IMR-90 (cell line): ENCODE results near the gene GLS2.

ENCODE experiments used
- CTCF ChIP-seq: conservative IDR thresholded peaks from 2 replicates; pipeline ENCODE4 v1.5.1; 2012; ENCODE audit warnings: mild to moderate bottlenecking, low read depth, low read length, improper control_type of control experiment
- MAZ ChIP-seq: IDR thresholded peaks from 2 replicates; pipeline ENCODE4 v1.6.1; 2012; ENCODE audit warnings: low read depth, mild to moderate bottlenecking, low read length, improper control_type of control experiment, moderate library complexity, borderline replicate concordance
- POLR2A ChIP-seq: IDR thresholded peaks from 2 replicates; pipeline ENCODE4 v1.6.1; 2012; ENCODE audit warnings: mild to moderate bottlenecking, low read depth, low read length
- RCOR1 ChIP-seq: IDR thresholded peaks from 2 replicates; pipeline ENCODE4 v1.6.1; 2012; ENCODE audit warnings: mild to moderate bottlenecking, low read length, improper control_type of control experiment; ENCODE audit not compliant: insufficient replicate concordance

DNA sequence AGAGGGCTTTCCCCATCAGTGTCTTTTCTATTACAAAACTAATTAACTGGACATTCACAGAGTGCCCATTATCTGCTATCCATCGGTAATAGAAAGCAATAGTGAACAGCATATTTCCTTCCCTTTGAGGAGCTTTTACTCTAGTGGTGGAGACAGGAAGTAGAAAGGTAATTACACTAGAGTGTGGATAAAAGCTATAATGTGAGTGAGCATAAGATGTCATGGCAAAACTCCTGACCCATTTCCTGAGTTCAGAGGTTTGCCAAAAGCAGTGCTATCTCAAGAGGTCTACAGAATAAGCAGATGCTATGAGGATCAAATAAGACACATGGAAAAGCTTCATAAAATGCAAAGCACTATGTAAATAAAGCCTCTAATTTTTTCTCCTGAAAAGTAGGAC, 62.8 kb downstream of the GLS2 start:
- TF ChIP-seq CTCF (no peak), POLR2A (no peak), MAZ (no peak), RCOR1 (no peak)
